GM18505 (cell line): ENCODE measurements around the gene NR2F6.
"Not testable (repeated sequence)": the region's sequence is repeated elsewhere in the genome, so short reads cannot be mapped to it uniquely, and the experiment has no call there.

Source experiments
- ATAC-seq: cut with Tn5 transposase; IDR thresholded peaks from one replicate; pipeline ENCODE4 v1.9.1; 2021; ENCODE audit not compliant: unreplicated experiment
- POLR2A ChIP-seq: IDR thresholded peaks from 4 replicates; pipeline ENCODE4 v1.6.1; 2011; ENCODE audit warnings: borderline replicate concordance; ENCODE audit not compliant: insufficient read depth, insufficient read length; ENCODE audit errors: extremely low read depth

NR2F6 gene

DNA sequence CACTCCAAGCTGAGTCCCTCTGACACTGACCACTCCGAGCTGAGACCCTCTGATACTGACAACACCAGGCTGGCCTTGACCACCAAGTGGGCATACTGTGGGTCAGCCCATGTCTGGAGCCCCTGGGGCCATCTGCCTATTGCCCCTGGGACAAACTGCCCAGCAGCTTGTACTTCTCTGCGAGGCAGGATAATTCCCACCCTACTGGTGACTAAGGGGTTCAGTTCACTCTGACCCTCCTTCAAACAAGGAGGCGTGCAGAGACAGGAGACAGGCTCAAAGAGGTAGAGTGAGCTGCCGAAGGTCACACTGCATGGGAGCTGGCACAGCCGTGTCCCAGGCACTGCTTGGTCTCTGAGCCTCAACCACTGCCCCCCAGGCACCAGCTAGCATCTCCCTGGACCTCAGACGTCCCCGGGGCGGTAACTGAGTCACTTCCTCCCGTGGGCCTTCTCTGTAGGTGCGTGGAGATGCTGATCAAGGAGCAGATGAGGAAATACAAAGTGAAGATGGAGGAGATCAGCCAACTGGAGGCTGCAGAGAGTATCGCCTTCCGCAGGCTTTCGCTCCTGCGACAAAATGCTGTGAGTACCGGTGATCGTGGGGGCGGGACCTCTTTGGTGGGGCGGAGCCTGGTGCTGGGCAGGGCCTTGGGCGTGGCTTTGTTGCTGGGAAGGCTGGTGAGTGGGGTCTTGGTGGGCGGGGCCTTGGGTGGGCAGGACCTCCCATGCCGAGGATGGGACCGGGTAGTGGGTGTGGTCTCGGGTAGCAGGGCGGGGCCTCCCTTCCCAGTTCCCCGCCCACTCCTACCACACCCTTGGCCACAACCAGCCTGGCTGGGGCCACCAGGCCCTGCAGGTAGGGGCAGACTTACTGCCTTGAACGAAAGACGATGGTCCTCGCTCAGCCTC lies 36.3 kb downstream of the NR2F6 start:
- no peak for ATAC-seq
- TF ChIP-seq POLR2A: no peak

DNA sequence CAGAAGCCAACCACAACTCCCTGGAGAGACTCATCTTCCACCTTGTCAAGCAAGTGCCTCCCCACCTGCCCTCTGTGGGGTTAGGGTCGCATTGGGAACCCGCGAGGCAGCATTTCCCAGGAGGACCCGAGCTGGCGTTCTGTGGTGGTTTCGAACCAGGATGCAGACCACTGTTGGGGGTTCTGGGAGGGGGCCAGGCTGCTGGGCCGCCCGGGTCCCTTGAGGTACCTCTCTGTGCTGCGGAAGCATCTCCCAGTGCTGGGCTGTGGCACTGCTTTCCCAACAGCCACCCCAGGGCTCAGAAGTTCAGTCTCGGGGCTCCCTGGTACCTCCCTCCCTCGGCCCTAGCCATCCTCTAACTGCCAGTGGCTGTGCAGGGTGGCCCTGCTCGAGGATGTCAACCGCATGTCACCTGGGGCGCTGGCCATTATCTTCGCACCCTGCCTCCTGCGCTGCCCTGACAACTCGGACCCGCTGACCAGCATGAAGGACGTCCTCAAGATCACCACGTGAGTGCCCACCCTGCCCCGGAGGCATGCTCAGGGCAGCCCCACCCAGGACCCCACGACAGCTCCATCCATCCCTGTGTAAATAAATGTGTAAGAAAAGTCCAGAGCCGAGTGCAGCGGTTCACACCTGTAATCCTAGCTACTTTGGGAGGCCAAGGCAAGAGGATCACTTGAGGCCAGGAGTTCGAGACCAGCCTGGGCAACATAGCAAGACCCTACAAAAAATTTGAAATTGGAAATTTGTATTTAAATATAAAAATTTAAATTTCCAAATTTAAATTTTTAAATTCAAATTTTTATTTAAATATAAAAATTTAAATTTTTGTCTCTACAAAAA lies 38.8 kb downstream of the NR2F6 start:
- no peak for TF ChIP-seq POLR2A
- ATAC-seq: no peak

DNA sequence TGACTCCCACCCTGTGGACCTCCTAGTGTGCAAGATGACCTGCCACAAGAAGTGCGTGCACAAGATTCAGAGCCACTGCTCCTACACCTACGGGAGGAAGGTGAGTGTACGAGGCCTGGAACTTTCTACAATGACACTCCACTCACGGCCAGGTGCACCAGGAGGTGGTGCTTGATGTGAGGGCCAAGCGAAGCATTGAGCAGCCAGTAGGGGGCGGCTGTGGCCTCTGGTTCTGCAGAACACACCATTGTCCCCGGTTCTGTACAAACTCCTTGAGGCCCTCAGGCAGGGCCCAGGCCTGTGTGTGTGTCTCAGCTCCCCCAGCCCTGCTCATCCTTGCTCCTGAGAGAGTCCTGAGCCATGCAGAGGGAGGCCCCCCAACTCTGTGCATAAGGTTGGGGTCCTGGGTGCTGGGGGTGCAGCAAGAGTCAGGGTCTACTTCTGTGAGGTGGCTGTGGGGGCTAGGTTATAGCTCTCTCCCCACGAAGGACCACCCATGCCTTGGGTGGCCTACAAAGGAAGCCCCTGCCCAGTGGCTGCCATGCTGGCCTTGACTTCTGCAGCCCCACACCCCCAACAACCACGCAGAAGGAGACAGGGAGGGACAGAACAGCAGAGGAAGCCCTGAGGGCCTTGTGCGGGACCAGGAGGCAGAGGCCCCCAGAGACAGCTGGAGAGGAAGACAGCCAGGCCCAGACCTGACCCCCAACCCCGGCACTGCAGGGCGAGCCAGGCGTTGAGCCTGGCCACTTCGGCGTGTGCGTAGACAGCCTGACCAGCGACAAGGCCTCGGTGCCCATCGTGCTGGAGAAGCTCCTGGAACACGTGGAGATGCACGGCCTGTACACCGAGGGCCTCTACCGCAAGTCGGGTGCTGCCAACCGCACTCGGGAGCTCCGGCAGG lies 40.2 kb downstream of the NR2F6 start:
- no peak for TF ChIP-seq POLR2A
- no peak for ATAC-seq

DNA sequence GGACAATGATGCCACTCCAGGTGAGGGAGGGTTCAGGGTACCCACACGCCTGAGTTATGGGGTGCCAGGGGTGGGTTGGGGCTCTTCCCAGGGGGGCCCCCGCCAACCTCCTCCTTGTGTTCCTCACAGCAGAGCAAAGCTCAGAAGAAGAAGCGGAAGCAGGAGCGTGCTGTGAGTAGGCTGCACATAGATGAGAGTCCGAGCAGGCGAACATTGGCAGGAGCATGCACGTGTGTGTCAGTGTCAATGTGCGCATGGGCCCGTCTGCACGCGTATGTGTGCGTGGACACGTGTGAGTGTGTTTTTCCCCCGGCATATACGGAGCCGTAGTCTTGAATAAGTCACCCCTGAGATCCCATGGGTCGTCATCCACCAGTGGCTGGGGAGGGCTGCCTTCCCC lies 43.0 kb downstream of the NR2F6 start:
- ATAC-seq: no peak
- TF ChIP-seq POLR2A: no peak

DNA sequence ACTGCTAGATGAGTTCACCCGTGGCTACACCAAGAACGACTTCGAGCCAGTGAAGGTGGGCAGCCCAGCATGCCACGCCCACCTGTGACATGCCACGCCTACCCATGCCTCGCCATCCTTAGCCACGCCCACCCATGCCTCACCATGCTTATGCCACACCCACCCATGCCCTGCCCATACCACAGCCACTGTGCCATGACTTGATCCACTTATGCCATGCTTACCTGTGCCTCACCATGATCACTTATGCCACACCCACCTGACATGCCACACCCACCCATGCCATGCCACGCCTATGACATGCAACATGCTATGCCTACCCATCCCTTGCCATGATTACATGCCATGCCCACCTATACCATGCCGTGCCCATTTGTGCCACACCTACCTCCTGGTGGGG lies 43.5 kb downstream of the NR2F6 start:
- ATAC-seq: no peak
- no peak for TF ChIP-seq POLR2A

DNA sequence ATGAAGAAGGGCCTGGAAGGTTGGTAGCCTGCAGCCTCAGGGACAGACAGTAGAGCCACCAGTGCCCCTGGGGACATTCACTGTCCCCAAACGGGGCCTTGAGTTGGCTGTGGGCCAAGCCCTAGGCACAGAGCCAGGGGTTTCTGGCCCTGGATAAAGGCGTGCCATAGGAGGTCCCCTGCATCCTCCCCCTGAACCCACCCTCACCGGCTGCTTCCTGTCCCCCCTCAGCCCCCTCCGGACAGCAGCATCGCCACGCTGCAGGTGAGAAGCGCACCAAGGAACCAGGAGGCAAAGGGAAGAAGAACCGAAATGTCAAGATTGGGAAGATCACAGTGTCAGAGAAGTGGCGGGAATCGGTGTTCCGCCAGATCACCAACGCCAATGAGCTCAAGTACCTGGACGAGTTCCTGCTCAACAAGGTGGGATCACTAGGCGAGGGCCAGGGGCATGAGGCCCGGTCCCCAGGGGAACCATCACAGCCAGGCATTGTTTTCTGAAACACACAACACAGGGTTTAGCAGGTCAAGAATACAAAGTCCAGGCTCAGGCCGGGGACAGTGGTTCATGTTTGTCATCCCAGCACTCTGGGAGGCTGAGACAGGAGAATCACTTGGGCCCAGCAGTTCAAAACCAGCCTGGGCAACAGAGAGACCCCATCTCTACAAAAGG lies 45.2 kb downstream of the NR2F6 start:
- ATAC-seq: no peak

DNA sequence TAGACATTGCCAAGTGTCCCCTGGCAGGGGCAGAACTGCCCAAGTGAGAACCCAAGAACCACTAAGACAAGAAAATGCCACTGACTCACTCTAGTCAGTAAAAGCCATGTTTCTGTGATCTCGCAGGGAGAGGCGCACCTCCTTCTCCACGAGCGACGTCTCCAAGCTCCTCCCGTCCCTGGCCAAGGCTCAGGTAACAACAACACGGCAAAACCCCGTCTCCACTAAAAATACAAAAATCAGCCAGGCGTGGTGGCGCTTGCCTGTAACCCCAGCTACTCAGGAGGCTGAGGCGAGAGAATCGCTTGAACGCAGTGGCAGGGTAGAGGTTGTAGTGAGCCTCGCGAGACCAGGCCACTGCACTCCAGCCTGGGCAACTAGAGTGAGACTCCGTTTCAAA lies 48.1 kb downstream of the NR2F6 start:
- no peak for TF ChIP-seq POLR2A

More for the DNA sequence above, 45.2 kb downstream of the NR2F6 start:
- TF ChIP-seq POLR2A: no peak

DNA sequence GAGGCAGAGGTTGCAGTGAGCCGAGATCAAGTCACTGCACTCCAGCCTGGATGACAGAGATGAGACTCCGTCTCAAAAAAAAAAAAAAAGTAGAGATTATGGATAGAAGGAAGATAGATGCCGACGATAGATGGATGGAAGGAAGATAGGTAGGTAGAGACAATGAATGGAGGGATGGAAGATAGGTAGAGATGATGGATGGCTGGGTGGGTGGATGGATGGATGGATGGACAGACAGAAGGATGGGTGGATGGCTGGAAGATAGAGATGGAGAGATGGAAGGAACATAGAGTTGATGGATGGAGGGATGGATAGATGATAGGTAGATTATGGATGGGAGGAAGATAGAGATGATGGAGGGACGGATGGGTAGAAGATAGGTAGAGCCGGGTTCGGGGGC lies 49.1 kb downstream of the NR2F6 start:
- no peak for ATAC-seq
- no peak for TF ChIP-seq POLR2A

More for the DNA sequence above, 48.1 kb downstream of the NR2F6 start:
- no peak for ATAC-seq

DNA sequence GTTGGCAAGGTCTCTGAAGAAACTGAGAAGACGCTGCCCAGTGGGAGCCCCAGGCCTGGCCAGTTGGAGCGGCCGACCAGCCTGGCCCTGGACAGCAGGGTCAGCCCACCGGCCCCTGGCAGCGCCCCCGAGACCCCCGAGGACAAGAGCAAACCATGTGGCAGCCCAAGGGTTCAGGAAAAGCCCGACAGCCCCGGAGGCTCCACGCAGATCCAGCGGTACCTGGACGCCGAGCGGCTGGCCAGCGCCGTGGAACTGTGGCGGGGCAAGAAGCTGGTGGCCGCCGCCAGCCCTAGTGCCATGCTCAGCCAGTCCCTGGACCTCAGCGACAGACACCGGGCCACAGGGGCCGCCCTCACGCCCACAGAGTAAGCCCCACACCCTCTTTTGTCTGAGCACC lies 50.6 kb downstream of the NR2F6 start:
- ATAC-seq: no peak
- no peak for TF ChIP-seq POLR2A

DNA sequence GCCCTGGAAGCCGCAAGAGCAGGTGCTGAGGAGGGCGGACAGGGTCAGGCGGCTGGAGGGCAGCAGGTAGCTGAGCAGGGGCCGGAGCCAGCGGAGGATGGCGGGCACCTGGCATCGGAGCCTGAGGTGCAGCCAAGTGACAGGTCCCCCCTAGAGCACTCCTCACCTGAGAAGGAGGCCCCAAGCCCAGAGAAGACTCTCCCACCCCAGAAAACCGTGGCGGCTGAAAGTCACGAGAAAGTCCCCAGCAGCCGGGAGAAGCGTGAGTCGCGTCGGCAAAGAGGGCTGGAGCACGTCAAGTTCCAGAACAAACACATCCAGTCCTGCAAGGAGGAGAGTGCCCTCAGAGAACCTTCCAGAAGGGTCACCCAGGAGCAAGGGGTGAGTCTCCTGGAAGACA lies 51.1 kb downstream of the NR2F6 start:
- no peak for ATAC-seq
- no peak for TF ChIP-seq POLR2A

DNA sequence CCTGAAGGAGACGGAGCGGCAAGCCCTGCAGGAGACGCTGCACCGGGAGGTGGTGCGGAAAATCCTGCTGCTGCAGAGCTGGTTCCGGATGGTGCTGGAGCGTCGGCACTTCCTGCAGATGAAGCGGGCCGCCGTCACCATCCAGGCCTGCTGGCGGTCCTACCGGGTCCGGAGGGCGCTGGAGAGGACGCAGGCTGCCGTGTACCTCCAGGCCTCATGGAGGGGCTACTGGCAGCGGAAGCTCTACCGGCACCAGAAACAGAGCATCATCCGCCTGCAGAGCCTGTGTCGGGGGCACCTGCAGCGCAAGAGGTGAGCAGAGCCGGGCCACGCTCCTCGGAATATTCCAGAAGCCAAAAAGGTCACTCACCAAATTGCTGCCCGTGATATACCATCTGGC lies 53.0 kb downstream of the NR2F6 start:
- no peak for TF ChIP-seq POLR2A
- no peak for ATAC-seq

DNA sequence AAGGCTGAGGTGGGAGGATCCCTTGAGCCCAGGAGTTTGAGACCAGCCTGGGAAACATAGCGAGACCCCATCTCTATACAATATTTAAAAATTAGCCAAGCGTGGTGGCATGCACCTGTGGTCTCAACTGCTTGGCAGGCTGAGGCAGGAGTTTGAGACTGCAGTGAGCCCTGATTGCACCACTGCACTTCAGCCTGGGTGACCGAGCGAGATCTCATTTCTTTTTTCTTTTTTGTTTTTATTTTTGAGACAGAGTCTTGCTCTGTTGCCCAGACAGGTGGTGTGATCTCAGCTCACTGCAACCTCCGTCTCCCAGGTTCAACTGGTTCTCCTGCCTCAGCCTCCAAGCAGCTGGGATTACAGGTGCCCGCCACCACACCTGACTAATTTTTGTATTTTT lies 54.0 kb downstream of the NR2F6 start:
- not testable (repeated sequence) for ATAC-seq

DNA sequence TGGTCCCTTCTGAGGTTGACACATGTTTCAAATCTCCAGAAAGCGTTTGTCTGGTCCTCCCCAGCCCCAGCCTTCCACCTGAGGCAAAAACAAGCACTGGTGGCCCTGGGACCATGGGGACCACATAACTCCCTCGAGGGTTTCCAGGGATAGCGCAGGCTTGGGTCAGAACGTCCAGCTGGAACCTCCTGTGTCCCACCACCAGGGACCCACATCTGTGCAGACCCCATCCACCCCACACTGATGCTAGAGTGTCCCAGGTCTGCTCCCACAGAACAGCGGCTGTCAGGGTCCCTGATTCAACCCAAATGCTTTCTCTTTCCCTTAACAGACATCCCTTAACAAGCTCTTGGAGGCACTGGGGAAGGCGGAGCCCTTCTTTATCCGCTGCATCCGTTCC lies 60.1 kb downstream of the NR2F6 start:
- no peak for TF ChIP-seq POLR2A
- ATAC-seq: no peak

DNA sequence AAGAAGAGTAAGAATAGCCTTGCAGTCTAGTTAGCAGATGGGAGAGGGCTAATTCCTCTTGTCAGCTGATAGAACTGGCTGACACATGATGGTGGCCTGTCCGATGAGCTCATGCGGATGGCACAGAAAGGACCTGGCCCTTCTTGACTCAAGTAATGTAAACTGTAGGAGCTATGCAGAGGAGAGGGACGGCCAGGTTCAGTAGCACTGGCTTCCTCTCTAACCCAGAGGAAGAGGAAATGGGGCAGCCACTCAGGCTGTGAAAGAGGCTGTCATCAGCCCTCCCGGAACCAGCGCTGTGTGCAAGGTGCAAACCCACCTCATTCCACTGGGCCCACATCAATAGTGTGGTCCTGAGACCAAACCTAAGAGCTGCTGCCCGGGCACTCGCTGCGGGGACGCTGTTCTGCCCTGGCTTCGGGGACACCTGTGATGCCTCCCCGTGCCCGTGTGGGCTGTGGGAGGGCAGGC lies 61.3 kb downstream of the NR2F6 start:
- ATAC-seq: no peak

More for the DNA sequence above, 61.3 kb downstream of the NR2F6 start:
- no peak for TF ChIP-seq POLR2A
